H54 (cell line): ENCODE data around the gene ATF6B.
A peak's percentile ranks its signal among the peaks of the same experiment; 100 is the strongest.

Experiments
- DNase-seq: peaks from one replicate; pipeline ENCODE4 v3.0.0; 2011; ENCODE audit warnings: low spot score, mixed read lengths; ENCODE audit not compliant: insufficient read length
- FAIRE-seq: peaks from 3 replicates; lab custom pipeline; 2011; peaks lifted over from hg19 to GRCh38; lab: Jason Lieb, UNC
- POLR2A ChIP-seq: IDR thresholded peaks from 2 replicates; pipeline ENCODE4 v1.6.1; 2011; ENCODE audit warnings: low read depth, mild to moderate bottlenecking, low read length

The ATF6B gene

DNA sequence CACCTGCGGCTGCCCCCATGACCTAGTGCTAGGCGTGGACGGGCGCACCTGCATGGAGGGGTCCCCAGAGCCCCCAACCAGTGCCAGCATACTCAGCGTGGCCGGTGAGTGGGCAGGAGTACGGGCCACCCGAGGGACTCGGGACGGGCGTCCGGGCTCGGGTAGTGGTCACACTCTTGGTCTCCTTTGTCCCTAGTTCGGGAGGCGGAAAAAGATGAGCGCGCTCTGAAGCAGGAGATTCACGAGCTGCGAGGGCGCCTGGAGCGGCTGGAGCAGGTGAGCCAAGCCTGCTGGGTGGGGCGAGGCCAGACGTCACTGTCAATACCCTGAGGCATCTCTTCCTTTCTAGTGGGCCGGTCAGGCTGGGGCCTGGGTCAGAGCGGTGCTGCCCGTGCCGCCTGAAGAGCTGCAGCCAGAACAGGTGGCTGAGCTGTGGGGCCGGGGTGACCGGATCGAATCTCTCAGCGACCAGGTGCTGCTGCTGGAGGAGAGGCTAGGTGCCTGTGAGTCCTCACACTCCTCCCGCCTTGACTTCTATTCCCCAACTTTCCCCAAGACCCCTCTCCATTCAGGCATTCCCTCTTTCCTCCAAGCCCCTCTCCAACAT, 39.2 kb upstream of the ATF6B start:
- DNase-seq (no peak), FAIRE-seq (no peak)
- TF ChIP-seq POLR2A = no peak

GRCh38 chr6:32166411-32167061, 38.5 kb upstream of the ATF6B start:
- FAIRE-seq (no peak), DNase-seq (no peak)
- TF ChIP-seq POLR2A = no peak

DNA sequence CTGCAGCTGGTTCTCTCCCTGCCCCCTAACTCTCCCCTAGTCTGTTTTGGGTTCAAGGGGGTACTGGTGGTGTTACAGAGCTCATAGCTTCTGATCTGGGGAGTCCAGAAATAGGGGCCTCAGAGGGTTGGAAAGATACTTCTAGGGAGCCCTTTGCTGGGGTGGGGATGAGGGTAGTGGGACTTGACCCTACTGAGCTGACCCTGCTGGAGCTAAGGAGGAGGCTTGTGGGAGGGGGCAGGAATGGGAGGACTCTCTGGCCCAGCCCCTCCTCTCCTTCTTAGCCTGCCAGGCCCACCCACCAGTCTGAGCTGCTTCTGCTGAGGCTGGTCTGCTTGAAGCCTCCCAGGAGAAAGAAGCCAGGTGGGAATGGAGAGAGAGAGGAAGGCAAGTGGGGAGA, 36.2 kb upstream of the ATF6B start, which contains the start of gene EGFL8:
TSS of gene EGFL8 (plus strand) at position 301 of the 400 bp plus-strand sequence. CDS start 1,571 bp downstream, outside the sequence.
- DNase-seq (no peak), FAIRE-seq (no peak)
- TF ChIP-seq POLR2A = no peak

- FAIRE-seq (no peak), DNase-seq (no peak)
- no peak for TF ChIP-seq POLR2A
These were observed 35.7 kb upstream of the ATF6B start for GRCh38 chr6:32163559-32164258.

- DNase-seq (no peak), FAIRE-seq (no peak)
- no peak for TF ChIP-seq POLR2A
These were observed 30.0 kb upstream of the ATF6B start for GRCh38 chr6:32158052-32158451.

DNA sequence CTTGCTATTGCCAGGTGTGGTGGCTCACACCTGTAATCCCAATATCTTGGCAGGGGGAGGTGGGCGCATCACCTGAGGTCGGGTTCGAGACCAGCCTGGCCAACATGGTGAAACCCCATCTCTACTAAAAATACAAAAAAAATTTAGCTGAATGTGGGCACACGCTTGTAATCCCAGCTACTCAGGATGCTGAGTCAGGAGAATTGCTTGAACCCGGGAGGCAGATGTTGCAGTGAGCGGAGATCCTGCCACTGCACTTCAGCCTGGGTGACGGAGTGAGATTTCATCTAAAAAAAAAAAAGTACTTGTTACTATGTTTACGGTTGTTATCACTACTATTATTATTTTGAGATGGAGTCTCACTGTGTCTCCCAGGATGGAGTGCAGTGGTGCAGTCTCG, 28.8 kb upstream of the ATF6B start:
- TF ChIP-seq POLR2A = no peak
- no peak for FAIRE-seq
- DNase-seq = no peak

DNA sequence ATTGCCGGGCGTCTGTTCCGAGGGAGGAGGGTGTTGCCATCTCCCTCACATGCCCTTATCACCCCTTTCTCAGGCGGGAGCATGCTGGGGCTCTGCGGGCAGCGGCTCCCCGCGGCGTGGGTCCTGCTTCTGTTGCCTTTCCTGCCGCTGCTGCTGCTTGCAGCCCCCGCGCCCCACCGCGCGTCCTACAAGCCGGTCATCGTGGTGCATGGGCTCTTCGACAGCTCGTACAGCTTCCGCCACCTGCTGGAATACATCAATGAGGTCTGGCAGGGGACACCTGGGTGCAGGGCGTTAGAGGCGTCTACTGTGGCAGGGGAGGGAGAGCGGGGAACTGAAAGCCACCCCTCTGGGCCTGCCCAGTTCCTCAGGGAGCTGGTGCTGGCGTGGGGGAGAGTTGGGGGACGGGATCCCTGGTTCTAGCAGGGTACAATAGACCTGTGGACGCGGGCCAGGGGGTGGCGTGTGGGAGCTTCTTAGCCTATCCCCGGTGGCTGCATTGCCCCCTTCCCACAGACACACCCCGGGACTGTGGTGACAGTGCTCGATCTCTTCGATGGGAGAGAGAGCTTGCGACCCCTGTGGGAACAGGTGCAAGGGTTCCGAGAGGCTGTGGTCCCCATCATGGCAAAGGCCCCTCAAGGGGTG, 26.6 kb upstream of the ATF6B start:
- peak; percentile 64 for DNase-seq
- no peak for TF ChIP-seq POLR2A
- no peak for FAIRE-seq

- TF ChIP-seq POLR2A = peak; percentile 8; the same call in 1 of the 2 replicates
- FAIRE-seq = peak; percentile 66
- peak; percentile 86 for DNase-seq
These were observed 25.8 kb upstream of the ATF6B start, which contains the start of gene PPT2 for GRCh38 chr6:32153564-32154513. Gene PPT2 (plus strand): TSS chr6:32154141. CDS start chr6:32154595, 454 bp downstream.

DNA sequence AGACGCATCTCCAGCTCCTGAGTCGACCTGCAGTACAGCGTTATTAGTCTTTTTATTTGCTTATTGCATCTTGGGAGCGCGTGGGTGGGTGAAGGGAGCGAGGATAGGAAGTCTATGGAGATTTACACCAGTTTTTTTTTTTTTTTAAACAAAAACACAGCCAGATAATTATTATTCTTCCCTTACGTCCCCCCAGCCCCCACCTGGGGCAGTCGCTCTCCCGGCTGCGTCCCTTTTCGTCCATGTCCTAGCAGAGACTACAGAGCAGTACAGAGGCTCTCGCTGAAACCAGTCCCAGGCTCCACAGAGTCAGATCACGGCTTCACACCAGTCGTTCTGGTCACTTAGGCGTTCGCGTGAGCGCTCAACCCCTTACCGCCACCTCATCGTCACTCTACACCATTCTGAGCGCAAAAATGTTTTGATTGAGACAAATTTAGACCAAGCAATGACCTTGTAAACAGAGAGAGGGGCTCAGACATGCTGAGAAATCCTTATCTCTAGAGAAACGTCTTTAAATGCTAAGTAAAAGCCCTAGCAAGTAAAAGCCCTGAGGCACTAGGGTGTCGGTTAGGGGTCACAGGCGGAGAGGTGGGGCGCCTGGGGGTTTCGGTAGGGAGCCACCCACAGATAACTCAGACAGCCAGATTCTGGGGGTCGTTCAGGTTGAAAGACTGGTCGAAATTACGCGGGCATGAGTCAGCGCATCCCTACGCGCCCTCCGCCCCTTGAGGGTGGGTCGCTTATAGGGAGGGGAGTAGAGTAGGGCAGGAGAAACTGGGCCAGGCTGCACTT, 24.9 kb upstream of the ATF6B start:
- DNase-seq (no peak), FAIRE-seq (no peak)
- no peak for TF ChIP-seq POLR2A

DNA sequence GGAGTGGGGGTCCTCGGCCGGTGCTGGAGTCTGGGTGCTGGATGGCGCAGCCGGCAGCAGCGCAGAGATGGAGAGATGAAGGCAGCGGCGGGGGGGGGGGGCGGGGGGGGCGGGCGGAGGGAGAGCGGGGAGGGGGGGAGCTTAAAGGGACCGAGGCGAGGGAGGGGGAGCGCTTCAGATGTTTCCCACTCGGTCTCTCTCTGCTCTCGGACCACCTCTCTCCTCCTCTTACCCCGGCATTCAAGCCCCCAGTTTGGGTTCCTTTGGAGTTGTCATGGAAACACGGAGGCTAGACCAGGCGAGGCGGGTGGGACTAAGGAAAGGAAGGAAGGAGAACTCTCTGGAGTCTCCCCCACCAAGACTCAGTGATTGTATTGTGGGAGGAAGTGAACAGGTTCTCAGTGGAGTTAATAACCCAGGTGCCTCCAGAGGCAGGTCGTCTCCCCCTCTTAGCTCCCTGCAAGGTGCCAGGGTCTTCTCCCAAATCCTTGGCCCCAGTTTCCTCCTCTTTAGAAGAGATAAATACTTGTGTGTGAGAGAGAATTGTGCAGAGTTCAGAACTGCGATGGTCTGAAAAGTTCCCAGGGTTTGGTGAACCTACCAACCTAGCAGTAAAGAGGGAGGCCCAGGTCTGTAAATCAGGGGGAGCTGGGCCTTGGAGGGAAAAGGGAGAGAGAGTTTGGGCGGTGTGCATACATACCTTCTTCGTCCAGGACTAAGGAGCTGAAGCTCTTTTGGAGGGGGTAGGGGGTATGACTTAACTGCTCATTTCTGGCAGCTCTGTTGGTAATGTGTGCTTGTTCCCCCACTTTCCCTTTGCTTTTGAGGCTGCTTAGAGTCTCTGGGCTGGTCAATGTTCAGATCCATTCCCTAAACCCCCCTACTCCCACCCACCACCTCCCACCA, 24.1 kb upstream of the ATF6B start, which contains the start of gene PRRT1:
TSS of gene PRRT1 (minus strand) at position 77 of the 906 bp plus-strand sequence. CDS start 112 bp downstream, outside the sequence.
- DNase-seq (no peak), FAIRE-seq (no peak)
- TF ChIP-seq POLR2A = no peak
